GM12801 (cell line): ENCODE measurements around the gene BANF2.

Source experiments
- CTCF ChIP-seq: IDR thresholded peaks from one replicate; pipeline ENCODE4 v1.5.1; 2011; ENCODE audit warnings: control low read depth; ENCODE audit not compliant: insufficient read length; ENCODE audit errors: extremely low read depth

The BANF2 gene

DNA sequence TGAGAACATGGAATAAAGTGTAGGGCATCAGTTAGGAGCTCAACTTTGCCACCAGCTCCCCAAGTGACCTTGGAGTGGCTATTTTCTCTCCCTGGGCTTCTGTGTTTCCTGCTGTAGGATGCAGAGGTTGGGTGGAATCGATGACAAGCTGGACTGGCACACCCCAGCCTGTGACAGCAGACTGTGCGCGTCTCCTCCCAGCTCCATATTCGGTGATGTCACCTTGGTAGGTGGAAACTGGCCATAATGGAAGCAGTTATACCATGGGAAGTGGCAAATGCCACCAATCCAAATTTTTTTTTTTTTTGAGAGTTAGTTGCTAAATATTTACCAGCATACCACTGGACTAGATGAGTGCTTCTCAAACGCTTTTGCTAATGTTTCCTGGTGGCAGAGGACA is 85.2 kb downstream of the BANF2 start:
- no peak for TF ChIP-seq CTCF
